ENCODE data around the gene NDUFC1.

NDUFC1 gene

GRCh38 chr4:139245590-139245989 lies 56.7 kb downstream of the NDUFC1 start:
- DNase-seq: no peak

GRCh38 chr4:139243448-139244365 lies 58.6 kb downstream of the NDUFC1 start:
- DNase-seq: no peak

GRCh38 chr4:139242511-139243051 lies 59.7 kb downstream of the NDUFC1 start:
- no peak for DNase-seq

GRCh38 chr4:139241784-139242151 lies 60.5 kb downstream of the NDUFC1 start:
- no peak for DNase-seq

GRCh38 chr4:139241086-139241783 lies 61.0 kb downstream of the NDUFC1 start:
- no peak for DNase-seq
